ENCODE data around the gene CCR4. TPM values are rescaled to one million over a fixed set of nuclear protein-coding genes. Genes with fewer than 3 reads are reported as not detected.

CCR4 gene
- total and polyA plus RNA-seq, 10 donors, result 0.28 to 9.4 (median 4.9) TPM

- Histone ChIP-seq H3K27ac (no peak overlapping the region), H3K4me1 (peaks cover 0 to 11% (median 0%) of the 10 kb centered on the region in 6 donors), H3K4me3 (no peak overlapping the region), H3K36me3 (peaks cover 0 to 99% (median 27%) of the 10 kb centered on the region in 6 donors), H3K9me3 (no peaks in the 10 kb centered on the region), H3K27me3 (replicated peaks in 1 of 7) (no peaks in the 10 kb centered on the region)
- WGBS, 5 donors, result 94 to 99% (median 95%) methylated on average over 3 of the region's 3 CpGs
- TF ChIP-seq POLR2AphosphoS5 (IDR thresholded peaks at IDR 0.05) (no peak), POLR2A (IDR thresholded peaks at IDR 0.05) (no peak), CTCF (IDR thresholded peaks at IDR 0.05 in 8 of 11, conservative IDR thresholded peaks at IDR 0.05 in 3 of 11) (no peak)
- intact Hi-C loops (cut with DNase I; ENCODE audit: low total_unique reads), result no loop called here
- DNase-seq, result no peak
Measured at GRCh38 chr3:33000691-33001385, 49.4 kb downstream of the CCR4 start.

DNA sequence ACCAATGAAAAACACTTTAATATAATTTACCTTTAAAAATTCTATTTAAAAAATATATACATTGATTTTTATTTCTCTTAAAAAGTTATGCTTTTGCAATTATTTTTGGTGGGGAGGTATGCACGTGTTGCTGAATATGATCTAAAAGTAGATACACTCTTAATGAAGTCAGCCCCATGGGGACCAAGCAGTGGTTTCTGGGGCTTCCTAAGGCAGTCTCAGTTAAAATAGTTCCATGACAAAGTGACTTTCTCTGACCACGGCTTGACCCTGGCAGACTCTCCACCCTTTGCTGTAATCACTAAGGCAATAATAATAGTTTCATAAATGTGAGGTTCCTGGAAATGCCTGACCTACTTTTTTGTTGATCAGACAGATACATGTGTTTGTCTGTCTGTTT lies 50.4 kb downstream of the CCR4 start:
- H3K27me3 ChIP-seq (replicated peaks in 1 of 7), result no peaks in the 10 kb centered on the region
- DNase-seq, result no peak
- H3K4me3 ChIP-seq, result no peak overlapping the region
- TF ChIP-seq POLR2A (IDR thresholded peaks at IDR 0.05), result no peak
- TF ChIP-seq POLR2AphosphoS5 (IDR thresholded peaks at IDR 0.05), result no peak
- no peak for TF ChIP-seq CTCF (IDR thresholded peaks at IDR 0.05 in 8 of 11, conservative IDR thresholded peaks at IDR 0.05 in 3 of 11)
- no peak overlapping the region for H3K27ac ChIP-seq
- WGBS, 5 donors, result 33 to 47% (median 39%) methylated on average over 2 of the region's 2 CpGs
- H3K9me3 ChIP-seq, result no peaks in the 10 kb centered on the region
- H3K36me3 ChIP-seq, result peaks cover 0 to 99% (median 28%) of the 10 kb centered on the region in 6 donors
- intact Hi-C loops (cut with DNase I; ENCODE audit: low total_unique reads), result no loop called here
- peaks cover 0 to 11% (median 0%) of the 10 kb centered on the region in 6 donors for H3K4me1 ChIP-seq

GRCh38 chr3:33003308-33003707 lies 51.9 kb downstream of the CCR4 start:
- WGBS, 5 donors, result 92 to 97% (median 94%) methylated on average over 4 of the region's 4 CpGs
- peaks cover 0 to 99% (median 31%) of the 10 kb centered on the region in 6 donors for H3K36me3 ChIP-seq
- no peaks in the 10 kb centered on the region for H3K9me3 ChIP-seq
- H3K4me1 ChIP-seq, result peaks cover 0 to 17% (median 2%) of the 10 kb centered on the region in 6 donors
- TF ChIP-seq POLR2A (IDR thresholded peaks at IDR 0.05) (no peak), POLR2AphosphoS5 (IDR thresholded peaks at IDR 0.05) (no peak), CTCF (IDR thresholded peaks at IDR 0.05 in 8 of 11, conservative IDR thresholded peaks at IDR 0.05 in 3 of 11) (no peak)
- no peak overlapping the region for H3K4me3 ChIP-seq
- no peaks in the 10 kb centered on the region for H3K27me3 ChIP-seq (replicated peaks in 1 of 7)
- DNase-seq, result no peak
- H3K27ac ChIP-seq, result no peak overlapping the region
- intact Hi-C loops (cut with DNase I; ENCODE audit: low total_unique reads), result no loop called here

GRCh38 chr3:33004205-33004604 lies 52.8 kb downstream of the CCR4 start:
- no peak overlapping the region for H3K27ac ChIP-seq
- no peaks in the 10 kb centered on the region for H3K9me3 ChIP-seq
- no peak for DNase-seq
- intact Hi-C loops (cut with DNase I; ENCODE audit: low total_unique reads), result no loop called here
- 91 to 99% (median 94%) methylated on average over 4 of the region's 4 CpGs for WGBS, 5 donors
- H3K36me3 ChIP-seq, result peaks cover 0 to 99% (median 27%) of the 10 kb centered on the region in 6 donors
- no peak for TF ChIP-seq POLR2AphosphoS5 (IDR thresholded peaks at IDR 0.05)
- no peak for TF ChIP-seq CTCF (IDR thresholded peaks at IDR 0.05 in 8 of 11, conservative IDR thresholded peaks at IDR 0.05 in 3 of 11)
- TF ChIP-seq POLR2A (IDR thresholded peaks at IDR 0.05), result no peak
- H3K4me1 ChIP-seq, result peaks cover 0 to 21% (median 5%) of the 10 kb centered on the region in 6 donors
- H3K27me3 ChIP-seq (replicated peaks in 1 of 7), result no peaks in the 10 kb centered on the region
- H3K4me3 ChIP-seq, result no peak overlapping the region
